ENCODE data around the gene CRYBG1. TPM values are rescaled to one million over a fixed set of nuclear protein-coding genes. Genes with fewer than 3 reads are reported as not detected.

The CRYBG1 gene
- total and polyA plus RNA-seq, 2 of the 4 experiments (the other 2 are of a cell fraction): 0.38 to 1.1 TPM

DNA sequence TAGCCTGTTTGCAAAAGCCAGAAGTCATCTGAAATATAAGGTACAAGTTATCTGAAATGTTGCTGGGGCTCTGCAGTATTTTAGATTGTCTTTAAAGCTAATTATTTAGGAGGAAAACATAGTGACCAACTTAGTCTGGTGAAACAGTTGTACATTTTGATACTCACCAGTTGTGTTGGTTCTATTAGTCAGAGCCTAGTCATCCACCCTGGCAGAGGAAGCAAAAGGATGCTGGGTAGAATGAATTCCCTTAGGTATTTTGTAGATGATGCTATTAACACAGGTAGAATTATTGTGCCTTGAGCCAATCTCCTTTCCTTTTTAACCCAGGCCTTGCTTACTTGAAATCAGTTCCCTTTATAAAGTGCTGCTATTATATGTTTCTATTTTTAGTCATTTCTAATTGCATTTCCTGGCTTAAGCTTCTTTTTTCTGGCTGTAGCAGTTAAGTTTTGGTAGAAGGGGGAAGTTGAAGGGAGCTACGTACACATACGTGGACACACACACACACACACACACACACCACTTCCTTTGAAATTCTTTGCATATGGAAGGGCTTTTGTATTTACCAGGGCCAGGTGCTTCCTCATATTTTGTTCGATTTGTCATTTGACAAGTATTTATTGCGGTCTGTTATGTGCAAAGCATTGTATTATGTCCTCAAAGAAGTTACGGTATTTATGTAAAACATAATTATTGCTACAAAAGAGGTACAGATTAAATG, 186.3 kb downstream of the CRYBG1 start:
- no peaks in the 10 kb centered on the region for H3K27me3 ChIP-seq (ENCODE audit: control insufficient read depth, insufficient read depth, low read length)
- H3K23ac ChIP-seq (ENCODE audit: low read depth, low read length): no peak overlapping the region
- peak overlapping the region; percentile 90; the same call in 1 of the 2 replicates for H3K27ac ChIP-seq (ENCODE audit: insufficient read depth, low read length)
- H3K56ac ChIP-seq (ENCODE audit: extremely low read depth, insufficient read depth, low read length): no peak overlapping the region; the same call in 1 of the 2 replicates
- DNase-seq: peak; percentile 84
- dilution Hi-C loops (cut with HindIII; ENCODE audit: low sequenced_read_pairs, unreplicated experiment): no loop called here
- no CpG with 5 or more reads among the region's 5 CpGs for WGBS, 2 experiments (ENCODE audit: extremely low coverage in 2 of 2, insufficient read length in 1 of 2)
- intact Hi-C loops (cut with micrococcal nuclease): no loop called here
- BruUV-seq (replicated peaks): no TSS peak
- peaks cover 10% of the 10 kb centered on the region for H3K4me1 ChIP-seq (ENCODE audit: control insufficient read depth, insufficient read depth, low read length)
- peak overlapping the region; percentile 67 for H2BK120ac ChIP-seq (ENCODE audit: low read depth, low read length)
- H3K9me1 ChIP-seq (ENCODE audit: insufficient read depth, low read length): peaks cover 8% of the 10 kb centered on the region; the same call in 1 of the 2 replicates
- H2AK9ac ChIP-seq (replicated peaks; ENCODE audit: low read depth, low read length, poor library complexity): no peak overlapping the region
- peak overlapping the region in 1 of 2 experiments; percentile 65; a peak in 2 of 4 replicates for H4K8ac ChIP-seq (ENCODE audit: low read depth in 2 of 2, low read length in 2 of 2)
- ChIA-PET CTCF (interaction anchor here (0.6 kb wide), 1 partner anchor 186 kb away, joined by 3 read pairs; the partner anchor contains the start of gene CRYBG1), POLR2A (ENCODE audit: unreplicated experiment) (no interaction called here)
- TF ChIP-seq FOS (IDR thresholded peaks at IDR 0.05; ENCODE audit: low read depth, low read length): peak; percentile 52; the same call in 1 of the 2 replicates
- no peak for TF ChIP-seq CHD1 (IDR thresholded peaks at IDR 0.05; ENCODE audit: low read depth, low read length)
- TF ChIP-seq RCOR1 (IDR thresholded peaks at IDR 0.05; ENCODE audit: insufficient replicate concordance, low read length): no peak
- TF ChIP-seq NFE2L2 (IDR thresholded peaks at IDR 0.05; ENCODE audit: low read depth, low read length): peak; percentile 62; the same call in 1 of the 2 replicates
- TF ChIP-seq, protein P1, sequence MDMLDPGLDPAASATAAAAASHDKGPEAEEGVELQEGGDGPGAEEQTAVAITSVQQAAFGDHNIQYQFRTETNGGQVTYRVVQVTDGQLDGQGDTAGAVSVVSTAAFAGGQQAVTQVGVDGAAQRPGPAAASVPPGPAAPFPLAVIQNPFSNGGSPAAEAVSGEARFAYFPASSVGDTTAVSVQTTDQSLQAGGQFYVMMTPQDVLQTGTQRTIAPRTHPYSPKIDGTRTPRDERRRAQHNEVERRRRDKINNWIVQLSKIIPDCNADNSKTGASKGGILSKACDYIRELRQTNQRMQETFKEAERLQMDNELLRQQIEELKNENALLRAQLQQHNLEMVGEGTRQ (IDR thresholded peaks at IDR 0.05; ENCODE audit: low read depth, low read length): no peak
- peak overlapping the region; percentile 26; the same call in 1 of the 3 replicates for H2BK15ac ChIP-seq (ENCODE audit: low read depth, low read length)
- ATAC-seq (ENCODE audit: low read depth): peak; percentile 59
- peak overlapping the region; percentile 88 for H2BK5ac ChIP-seq (ENCODE audit: low read depth, low read length, poor library complexity, severe bottlenecking)
- no peaks in the 10 kb centered on the region for H3K9me3 ChIP-seq (ENCODE audit: control insufficient read depth, insufficient read depth, low read length)
- H2AK5ac ChIP-seq (ENCODE audit: low read depth, low read length): no peak overlapping the region
- no peaks in the 10 kb centered on the region for H4K20me1 ChIP-seq (ENCODE audit: insufficient read depth, low read length)
- H3K4ac ChIP-seq (ENCODE audit: low read depth, low read length): peak overlapping the region; percentile 49
- peak overlapping the region; percentile 68; the same call in 1 of the 2 replicates for H3K4me2 ChIP-seq (ENCODE audit: low read depth, low read length)
- H2AFZ ChIP-seq (replicated peaks; ENCODE audit: low read length, poor library complexity): no peak overlapping the region
- no peak overlapping the region for H3K9ac ChIP-seq (ENCODE audit: low read depth, low read length)
- peak overlapping the region; percentile 87 for H3K18ac ChIP-seq (ENCODE audit: low read depth, low read length)
- H3K14ac ChIP-seq (replicated peaks; ENCODE audit: low read depth, low read length): 0 out of 2 replicates have a peak overlapping the region, but pooled peaks have one; percentile 27
- in situ Hi-C loops (cut with MboI; ENCODE audit: low sequenced_read_pairs): no loop called here
- H4K5ac ChIP-seq (ENCODE audit: low read depth, low read length): peak overlapping the region; percentile 71; the same call in 1 of the 2 replicates
- H3K36me3 ChIP-seq (ENCODE audit: control insufficient read depth, insufficient read depth, low read length): no peaks in the 10 kb centered on the region
- no peak overlapping the region for H3K4me3 ChIP-seq (ENCODE audit: insufficient read depth, low read depth, low read length)
- H4K91ac ChIP-seq (ENCODE audit: insufficient read depth, low read depth, low read length): peak overlapping the region; percentile 46; the same call in 1 of the 2 replicates
- peak overlapping the region; percentile 54 for H2BK20ac ChIP-seq (ENCODE audit: low read depth, low read length)
- no peaks in the 10 kb centered on the region for H3K79me1 ChIP-seq (ENCODE audit: low read depth in 1 of 2, low read length in 2 of 2)

Measured in IMR-90 (cell line).